ENCODE results near the gene MED13L.

The MED13L gene

GRCh38 chr12:115934877-115935276, 342.6 kb downstream of the MED13L start:
- Histone ChIP-seq H3K9me3 (peaks cover 0 to 4% (median 0%) of the 10 kb centered on the region in 3 donors), H3K36me3 (no peaks in the 10 kb centered on the region), H3K4me1 (no peaks in the 10 kb centered on the region), H3K27me3 (no peaks in the 10 kb centered on the region), H3K4me3 (no peak overlapping the region), H3K27ac (no peak overlapping the region)
- TF ChIP-seq CTCF (IDR thresholded peaks at IDR 0.05), result no peak
- intact Hi-C loops (cut with DNase I; ENCODE audit: low total_unique reads), result no loop called here
- DNase-seq, result no peak

GRCh38 chr12:115934046-115934445, 343.4 kb downstream of the MED13L start:
- H3K4me3 ChIP-seq, result no peak overlapping the region
- no peaks in the 10 kb centered on the region for H3K27me3 ChIP-seq
- no peaks in the 10 kb centered on the region for H3K36me3 ChIP-seq
- DNase-seq, result peak in 1 of 2 donors; percentile 58
- no peak for TF ChIP-seq CTCF (IDR thresholded peaks at IDR 0.05)
- no peak overlapping the region for H3K27ac ChIP-seq
- intact Hi-C loops (cut with DNase I; ENCODE audit: low total_unique reads), result no loop called here
- no peaks in the 10 kb centered on the region for H3K4me1 ChIP-seq
- peaks cover 0 to 4% (median 0%) of the 10 kb centered on the region in 3 donors for H3K9me3 ChIP-seq

GRCh38 chr12:115932066-115932465, 345.4 kb downstream of the MED13L start:
- H3K4me1 ChIP-seq, result no peaks in the 10 kb centered on the region
- H3K27me3 ChIP-seq, result no peaks in the 10 kb centered on the region
- no peaks in the 10 kb centered on the region for H3K9me3 ChIP-seq
- H3K27ac ChIP-seq, result no peak overlapping the region
- no peak for DNase-seq
- H3K36me3 ChIP-seq, result no peaks in the 10 kb centered on the region
- no peak for TF ChIP-seq CTCF (IDR thresholded peaks at IDR 0.05)
- H3K4me3 ChIP-seq, result no peak overlapping the region
- intact Hi-C loops (cut with DNase I; ENCODE audit: low total_unique reads), result no loop called here

GRCh38 chr12:115930336-115930735, 347.2 kb downstream of the MED13L start:
- no peaks in the 10 kb centered on the region for H3K4me1 ChIP-seq
- intact Hi-C loops (cut with DNase I; ENCODE audit: low total_unique reads), result no loop called here
- no peak for TF ChIP-seq CTCF (IDR thresholded peaks at IDR 0.05)
- no peak overlapping the region for H3K27ac ChIP-seq
- no peaks in the 10 kb centered on the region for H3K27me3 ChIP-seq
- no peaks in the 10 kb centered on the region for H3K36me3 ChIP-seq
- H3K4me3 ChIP-seq, result no peak overlapping the region
- H3K9me3 ChIP-seq, result no peaks in the 10 kb centered on the region
- no peak for DNase-seq

- DNase-seq, result no peak
- H3K27me3 ChIP-seq, result peaks cover 0 to 20% of the 10 kb centered on the region in 2 donors
- intact Hi-C loops (cut with DNase I; ENCODE audit: low total_unique reads), result no loop called here
- H3K36me3 ChIP-seq, result no peaks in the 10 kb centered on the region
- TF ChIP-seq CTCF (IDR thresholded peaks at IDR 0.05), result no peak
- H3K4me3 ChIP-seq, result no peak overlapping the region
- no peaks in the 10 kb centered on the region for H3K4me1 ChIP-seq
- H3K9me3 ChIP-seq, result peaks cover 0 to 11% (median 10%) of the 10 kb centered on the region in 3 donors
- no peak overlapping the region for H3K27ac ChIP-seq
Measured at GRCh38 chr12:115926037-115926670, 351.3 kb downstream of the MED13L start.

GRCh38 chr12:115923851-115924250, 353.6 kb downstream of the MED13L start:
- no peaks in the 10 kb centered on the region for H3K36me3 ChIP-seq
- TF ChIP-seq CTCF (IDR thresholded peaks at IDR 0.05), result no peak
- intact Hi-C loops (cut with DNase I; ENCODE audit: low total_unique reads), result no loop called here

More at GRCh38 chr12:115923851-115924250, 353.6 kb downstream of the MED13L start:
- H3K27me3 ChIP-seq, result peaks cover 0 to 22% of the 10 kb centered on the region in 2 donors
- H3K4me1 ChIP-seq, result no peaks in the 10 kb centered on the region
- H3K9me3 ChIP-seq, result peaks cover 0 to 11% (median 10%) of the 10 kb centered on the region in 3 donors
- DNase-seq, result no peak
- H3K27ac ChIP-seq, result no peak overlapping the region
- H3K4me3 ChIP-seq, result no peak overlapping the region

All from tibial artery (tissue), 4 donors.